Amniotic epithelial cell (primary cell): ENCODE data around the gene SYNJ2.

Source experiments
- DNase-seq: peaks from one replicate; pipeline ENCODE4 v3.0.0-alpha.2; 2010; ENCODE audit warnings: low read depth

SYNJ2 gene

GRCh38 chr6:157978021-157978783, 3.5 kb upstream of the SYNJ2 start:
- DNase-seq, result peak; percentile 83

- no peak for DNase-seq
Measured at GRCh38 chr6:157980288-157981131, 1.2 kb upstream of the SYNJ2 start.

GRCh38 chr6:157981132-157981394, 600 bp upstream of the SYNJ2 start:
- no peak for DNase-seq

- DNase-seq, result no peak
Measured at GRCh38 chr6:157982102-157982562, 469 bp downstream of the SYNJ2 start.

GRCh38 chr6:157982563-157983405, 1.1 kb downstream of the SYNJ2 start:
- DNase-seq, result peak; percentile 48

GRCh38 chr6:157983406-157984119, 1.9 kb downstream of the SYNJ2 start:
- DNase-seq, result peak; percentile 69

- DNase-seq, result no peak
Measured at GRCh38 chr6:157984128-157984527, 2.5 kb downstream of the SYNJ2 start.

GRCh38 chr6:157984686-157985225, 3.1 kb downstream of the SYNJ2 start:
- DNase-seq, result no peak

GRCh38 chr6:157985378-157986155, 3.9 kb downstream of the SYNJ2 start:
- no peak for DNase-seq

GRCh38 chr6:157987788-157988699, 6.4 kb downstream of the SYNJ2 start:
- no peak for DNase-seq

GRCh38 chr6:157988700-157989063, 7.0 kb downstream of the SYNJ2 start:
- no peak for DNase-seq

GRCh38 chr6:157989541-157990289, 8.1 kb downstream of the SYNJ2 start:
- DNase-seq, result peak; percentile 45

GRCh38 chr6:157990321-157991066, 8.8 kb downstream of the SYNJ2 start:
- no peak for DNase-seq

- DNase-seq, result no peak
Measured at GRCh38 chr6:157991067-157991432, 9.4 kb downstream of the SYNJ2 start.

GRCh38 chr6:157993076-157993475, 11.4 kb downstream of the SYNJ2 start:
- no peak for DNase-seq

- DNase-seq, result no peak
Measured at GRCh38 chr6:157994125-157994795, 12.6 kb downstream of the SYNJ2 start.

GRCh38 chr6:157995458-157995857, 13.8 kb downstream of the SYNJ2 start:
- no peak for DNase-seq

GRCh38 chr6:157996201-157996712, 14.6 kb downstream of the SYNJ2 start:
- no peak for DNase-seq
